Stimulated activated CD4-positive, alpha-beta T cell treated with anti-CD3 and anti-CD28 coated beads, Interleukin-4, amount 100 ng/mL, for 4 hours (primary cell): ENCODE results near the gene KCNB1.

ENCODE experiments used
- DNase-seq, 2 experiments: peaks; one replicate each; pipeline ENCODE4 v3.0.0-alpha.2; 2020

KCNB1 gene

GRCh38 chr20:49384437-49385434 is 97.7 kb downstream of the KCNB1 start:
- peak; percentile 38 to 63 for DNase-seq

GRCh38 chr20:49381558-49382493 is 100.6 kb downstream of the KCNB1 start:
- DNase-seq, result no peak

GRCh38 chr20:49380337-49380780 is 102.1 kb downstream of the KCNB1 start:
- DNase-seq, result no peak

- no peak for DNase-seq
Observed at GRCh38 chr20:49379338-49379737, 103.1 kb downstream of the KCNB1 start.

GRCh38 chr20:49377326-49377725 is 105.1 kb downstream of the KCNB1 start:
- no peak for DNase-seq

GRCh38 chr20:49375170-49375569 is 107.3 kb downstream of the KCNB1 start:
- no peak for DNase-seq

- DNase-seq, result no peak
Observed at GRCh38 chr20:49372095-49372734, 110.3 kb downstream of the KCNB1 start.

- DNase-seq, result no peak
Observed at GRCh38 chr20:49368596-49368995, 113.9 kb downstream of the KCNB1 start.

- DNase-seq, result no peak
Observed at GRCh38 chr20:49367113-49367512, 115.4 kb downstream of the KCNB1 start.

- DNase-seq, result no peak
Observed at GRCh38 chr20:49366687-49367086, 115.8 kb downstream of the KCNB1 start.

GRCh38 chr20:49361862-49362660 is 120.4 kb downstream of the KCNB1 start:
- DNase-seq, result no peak

- DNase-seq, result no peak
Observed at GRCh38 chr20:49360242-49360968, 122.1 kb downstream of the KCNB1 start.

GRCh38 chr20:49356676-49357075 is 125.8 kb downstream of the KCNB1 start:
- no peak for DNase-seq

GRCh38 chr20:49354673-49355072 is 127.8 kb downstream of the KCNB1 start:
- DNase-seq, result no peak

- DNase-seq, result no peak
Observed at GRCh38 chr20:49353348-49353747, 129.1 kb downstream of the KCNB1 start.

- no peak for DNase-seq
Observed at GRCh38 chr20:49352751-49353150, 129.7 kb downstream of the KCNB1 start.

GRCh38 chr20:49351775-49352174 is 130.7 kb downstream of the KCNB1 start:
- DNase-seq, result no peak

GRCh38 chr20:49349694-49350252 is 132.7 kb downstream of the KCNB1 start:
- no peak for DNase-seq

GRCh38 chr20:49349078-49349477 is 133.4 kb downstream of the KCNB1 start:
- DNase-seq, result no peak

GRCh38 chr20:49348563-49348962 is 133.9 kb downstream of the KCNB1 start:
- DNase-seq, result no peak

GRCh38 chr20:49347156-49347555 is 135.3 kb downstream of the KCNB1 start:
- no peak for DNase-seq
